Measurements from ENCODE around the gene PARD3B.

PARD3B gene

DNA sequence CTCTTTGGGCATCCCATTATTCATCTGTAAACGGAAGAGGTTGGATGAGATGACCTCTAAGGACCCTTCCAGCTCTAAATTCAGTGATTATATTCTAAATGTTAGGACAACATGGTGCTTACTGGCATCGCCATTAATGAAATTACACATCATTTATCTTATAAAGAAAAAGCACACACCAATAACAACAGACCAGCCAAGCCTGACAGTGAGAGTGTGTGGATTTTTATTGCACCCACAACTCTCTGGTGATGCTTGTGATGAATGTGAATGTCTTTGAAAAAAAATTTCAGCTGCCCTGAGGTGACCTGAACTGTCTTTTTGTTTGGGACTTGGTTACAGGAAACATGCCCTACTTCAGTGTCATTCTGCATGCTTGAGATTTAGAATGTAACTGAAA lies 623.7 kb downstream of the PARD3B start:
- DNase-seq = no peak

DNA sequence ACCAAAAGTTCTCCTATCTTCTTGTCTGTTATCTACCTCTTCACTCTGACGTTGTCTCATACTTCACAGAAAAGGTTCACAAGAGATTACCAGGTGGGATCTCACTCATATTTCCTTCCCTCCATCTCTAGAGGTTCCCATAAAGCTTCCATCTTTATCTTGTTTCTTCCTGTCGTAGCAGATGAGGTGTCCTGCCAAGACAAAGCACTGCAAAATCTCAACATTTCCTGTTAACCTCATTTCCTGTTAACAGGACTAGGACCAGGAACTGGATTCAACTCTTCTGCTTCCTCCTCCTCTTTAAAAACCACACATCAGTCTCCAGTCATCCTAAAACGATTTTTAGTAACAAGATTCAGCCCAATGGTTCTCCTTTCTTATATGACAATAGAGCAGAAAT lies 624.2 kb downstream of the PARD3B start:
- DNase-seq = no peak

DNA sequence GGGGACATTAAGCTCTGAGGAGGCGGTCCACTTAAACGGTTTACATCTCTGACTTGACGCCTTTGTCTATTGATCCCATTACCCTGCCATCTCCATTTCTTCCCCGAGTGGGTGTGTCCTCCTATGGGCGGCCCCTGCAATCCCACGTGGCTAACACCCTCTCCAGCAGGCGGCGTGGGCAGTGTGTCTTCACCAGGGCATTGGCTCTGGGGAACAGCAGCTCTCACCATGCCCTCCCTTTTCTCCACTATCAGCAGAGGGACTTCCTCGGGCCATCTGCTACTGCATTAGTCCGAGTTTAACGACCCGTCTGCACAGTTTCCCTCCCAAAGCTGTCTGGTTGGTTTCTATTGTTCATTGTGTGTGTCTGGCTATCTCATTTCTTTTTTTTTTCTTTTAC lies 625.1 kb downstream of the PARD3B start:
- no peak for DNase-seq

DNA sequence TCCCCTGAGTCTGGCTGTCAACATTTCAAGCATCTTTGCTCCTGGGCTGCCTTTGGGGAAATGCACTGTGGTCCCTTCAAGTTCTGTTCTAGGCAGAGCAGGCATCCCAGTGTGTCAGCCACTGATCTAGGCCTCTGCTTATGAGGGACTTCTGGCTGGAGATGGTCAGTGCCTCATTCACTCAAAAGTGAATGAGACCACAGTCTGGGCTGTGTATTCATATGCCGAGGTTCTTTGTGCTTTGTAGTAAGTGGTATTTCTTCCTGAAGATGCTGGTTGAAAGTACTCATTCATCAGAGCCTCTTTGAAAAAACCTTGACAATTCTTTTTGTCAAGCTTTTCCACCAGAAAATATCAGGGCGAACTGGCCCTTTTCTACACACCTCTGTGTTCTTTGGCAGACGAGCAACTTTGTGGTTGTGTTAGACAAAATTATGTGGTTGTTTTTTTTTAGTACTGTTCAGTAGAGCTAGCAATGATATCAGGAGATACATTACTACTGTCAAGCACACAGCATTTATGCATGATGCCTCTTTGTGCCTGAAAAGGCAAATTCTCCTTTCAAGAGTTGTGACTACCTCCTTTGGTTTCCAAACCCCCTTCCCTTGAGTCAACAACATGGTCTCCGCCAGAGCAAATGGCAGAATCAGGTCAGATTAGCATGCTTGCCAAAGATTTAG lies 626.1 kb downstream of the PARD3B start:
- no peak for DNase-seq

DNA sequence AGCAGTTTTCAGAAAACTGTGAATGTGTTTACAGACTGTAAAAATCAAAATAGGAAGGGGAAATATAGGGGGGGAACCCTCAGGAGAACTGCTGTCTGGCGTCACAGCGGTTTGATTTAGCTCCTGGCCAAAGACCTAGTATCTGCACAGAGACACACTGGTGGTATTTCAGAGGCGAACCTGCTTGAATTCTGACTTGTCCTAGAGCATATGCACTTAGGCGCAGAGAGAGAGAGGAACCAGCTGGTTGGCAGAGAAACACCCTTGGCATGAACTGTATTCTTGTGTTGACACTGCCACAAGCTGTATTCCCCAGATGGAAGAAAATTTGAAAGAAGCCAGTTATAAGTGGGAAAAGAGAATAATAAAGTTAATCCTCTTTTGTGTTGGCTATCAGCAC lies 630.6 kb downstream of the PARD3B start:
- DNase-seq = no peak

DNA sequence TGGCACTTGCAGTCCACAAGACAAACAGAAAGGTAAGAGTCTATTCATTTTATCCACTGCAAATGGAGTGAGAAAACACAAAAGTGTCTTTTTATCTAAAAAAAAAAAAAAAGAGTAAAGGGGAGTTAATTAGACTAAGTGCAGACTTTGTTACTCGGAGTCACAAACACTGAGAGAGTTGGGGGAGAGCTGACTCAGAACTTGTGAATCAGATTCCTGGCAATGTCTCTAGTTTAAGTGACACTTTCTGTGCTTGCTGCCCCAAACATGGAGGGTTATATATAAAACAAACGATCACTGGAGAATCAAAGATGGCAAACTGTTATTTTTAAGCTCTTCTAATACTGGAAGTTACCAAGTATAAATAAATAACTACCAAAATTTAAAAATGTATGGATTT lies 631.3 kb downstream of the PARD3B start:
- DNase-seq = no peak

DNA sequence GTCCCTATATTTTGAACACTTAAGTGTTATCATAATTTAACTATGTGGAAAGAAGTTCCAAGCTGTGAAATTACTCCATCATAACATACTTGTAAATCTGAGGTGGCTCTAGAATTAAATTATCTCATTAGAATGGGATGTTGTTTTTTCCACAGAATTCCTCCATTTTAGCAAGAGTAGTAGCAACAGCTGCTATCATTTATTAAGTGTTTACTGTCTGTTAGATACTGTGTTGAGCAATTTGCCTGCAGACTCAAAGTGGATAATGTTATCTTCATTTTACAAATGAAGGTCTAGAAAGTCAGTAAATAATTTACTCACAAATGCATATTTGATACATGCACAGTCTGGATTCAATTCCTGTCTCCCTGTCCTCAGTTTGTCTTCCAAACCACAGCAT lies 632.3 kb downstream of the PARD3B start:
- no peak for DNase-seq

DNA sequence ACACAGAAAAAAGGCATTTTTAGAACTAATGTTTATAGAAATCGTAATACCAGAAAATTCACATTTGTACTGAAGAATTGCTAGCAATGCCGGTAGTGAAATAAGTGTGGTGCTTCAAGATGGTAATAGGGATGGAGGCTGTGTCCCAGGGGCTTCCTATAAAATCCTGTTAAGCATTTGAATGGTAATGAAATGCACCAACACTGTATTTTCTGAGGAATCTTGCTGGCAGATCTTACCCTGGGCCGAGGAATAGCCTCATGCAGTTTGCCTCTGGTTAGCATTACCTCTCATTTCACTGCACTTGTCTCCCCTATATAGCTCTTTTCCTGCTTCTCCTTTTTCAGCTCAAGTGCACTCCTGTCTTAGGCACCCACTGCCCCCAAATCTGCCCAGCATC lies 635.5 kb downstream of the PARD3B start:
- DNase-seq = no peak

DNA sequence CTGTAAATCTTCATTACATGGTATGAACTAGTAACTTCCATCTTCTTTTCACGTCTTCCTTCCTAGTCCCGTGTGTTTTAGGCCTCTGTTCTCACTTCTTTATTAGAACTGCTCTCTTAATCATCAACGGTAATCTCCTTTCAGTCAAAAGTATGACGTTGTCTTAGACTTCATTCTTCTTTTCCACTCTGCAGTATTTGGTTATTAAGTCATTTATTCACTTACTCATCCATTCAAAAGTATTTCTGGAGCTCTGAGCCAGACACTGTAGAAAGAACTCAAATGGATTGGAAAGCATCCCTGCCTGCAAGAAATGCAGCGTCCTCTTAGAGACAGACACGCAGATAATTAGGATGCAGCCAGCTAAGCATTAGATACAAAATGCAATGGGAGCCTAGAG lies 642.5 kb downstream of the PARD3B start:
- no peak for DNase-seq

DNA sequence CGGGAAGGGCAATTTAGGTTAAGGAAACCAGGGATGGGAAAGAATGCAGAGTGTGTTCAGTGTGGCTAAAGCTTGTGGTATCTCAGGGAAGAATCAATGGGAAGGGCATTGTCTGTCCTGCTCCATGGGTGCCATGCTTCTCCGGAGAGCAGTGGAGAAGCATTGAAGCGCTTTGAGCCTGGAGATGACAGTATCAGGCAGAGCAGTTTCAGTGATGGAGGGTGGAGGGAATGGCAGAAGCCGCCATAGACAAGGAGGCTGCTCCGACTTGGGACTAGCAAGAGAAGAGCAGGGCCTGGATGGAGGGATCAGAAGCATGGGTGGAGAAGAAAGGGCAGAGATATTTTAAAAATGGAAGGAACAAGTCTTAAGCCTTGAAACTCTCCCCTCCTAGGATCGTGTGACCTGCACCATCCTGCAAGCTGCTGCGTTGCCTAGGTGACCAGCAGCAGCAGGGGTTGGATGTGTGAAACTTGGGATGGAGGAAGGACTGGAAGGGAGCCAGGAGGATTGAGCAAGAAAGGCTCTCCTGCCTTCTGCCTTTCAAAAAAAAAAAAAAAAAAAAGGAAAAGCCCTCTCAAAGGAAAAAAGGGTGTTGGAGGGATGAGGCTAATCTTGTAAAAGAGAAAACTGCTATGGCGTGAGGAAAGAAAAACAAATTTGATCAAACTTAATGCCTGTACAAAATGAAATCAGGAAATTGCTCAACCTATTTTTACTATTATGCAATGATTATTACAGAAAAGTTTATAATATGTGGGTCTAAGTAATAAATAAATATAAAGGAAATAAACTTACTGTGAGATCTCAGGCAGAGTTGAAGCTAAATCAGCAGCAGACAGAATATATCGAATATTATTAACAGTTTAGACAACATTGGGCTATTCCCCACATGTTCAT lies 643.2 kb downstream of the PARD3B start:
- DNase-seq = peak; percentile 66

DNA sequence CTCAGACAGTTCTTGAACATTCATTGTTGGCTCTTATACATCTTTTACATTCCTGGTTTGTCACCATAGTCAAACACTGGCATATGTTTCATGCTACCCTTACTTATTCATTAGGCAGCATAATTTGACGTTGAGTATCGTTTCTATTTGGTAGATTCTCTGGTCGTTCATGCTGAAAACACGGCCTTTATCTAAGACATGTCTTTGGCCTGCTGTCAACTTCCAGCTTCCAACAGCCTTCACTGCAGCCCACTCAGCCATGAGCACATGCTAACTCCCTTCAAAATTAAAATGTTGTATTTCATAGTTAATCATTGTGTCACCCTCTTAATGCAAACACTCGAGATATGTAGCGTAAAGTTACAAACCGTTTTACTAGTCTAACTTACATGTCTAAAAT lies 644.0 kb downstream of the PARD3B start:
- DNase-seq = no peak

DNA sequence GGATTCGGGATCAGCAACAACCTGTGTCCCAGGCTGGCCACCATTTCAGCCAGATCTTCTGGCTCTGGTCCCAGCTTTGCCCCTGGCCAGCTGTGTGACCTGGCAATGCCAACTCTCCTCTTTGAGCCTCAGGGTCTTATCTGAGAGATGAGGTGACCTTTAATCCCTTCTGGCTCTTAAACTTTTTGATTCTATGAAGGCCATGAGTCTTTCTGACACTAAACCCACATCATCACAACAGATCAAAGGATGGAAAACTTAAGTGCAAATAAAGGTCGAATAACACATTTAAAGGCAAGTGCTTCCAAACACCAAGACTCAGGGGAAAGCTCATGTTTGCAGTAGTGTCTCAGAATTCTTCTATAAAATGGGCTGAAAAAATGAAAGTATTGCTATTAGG lies 645.3 kb downstream of the PARD3B start:
- DNase-seq = no peak

DNA sequence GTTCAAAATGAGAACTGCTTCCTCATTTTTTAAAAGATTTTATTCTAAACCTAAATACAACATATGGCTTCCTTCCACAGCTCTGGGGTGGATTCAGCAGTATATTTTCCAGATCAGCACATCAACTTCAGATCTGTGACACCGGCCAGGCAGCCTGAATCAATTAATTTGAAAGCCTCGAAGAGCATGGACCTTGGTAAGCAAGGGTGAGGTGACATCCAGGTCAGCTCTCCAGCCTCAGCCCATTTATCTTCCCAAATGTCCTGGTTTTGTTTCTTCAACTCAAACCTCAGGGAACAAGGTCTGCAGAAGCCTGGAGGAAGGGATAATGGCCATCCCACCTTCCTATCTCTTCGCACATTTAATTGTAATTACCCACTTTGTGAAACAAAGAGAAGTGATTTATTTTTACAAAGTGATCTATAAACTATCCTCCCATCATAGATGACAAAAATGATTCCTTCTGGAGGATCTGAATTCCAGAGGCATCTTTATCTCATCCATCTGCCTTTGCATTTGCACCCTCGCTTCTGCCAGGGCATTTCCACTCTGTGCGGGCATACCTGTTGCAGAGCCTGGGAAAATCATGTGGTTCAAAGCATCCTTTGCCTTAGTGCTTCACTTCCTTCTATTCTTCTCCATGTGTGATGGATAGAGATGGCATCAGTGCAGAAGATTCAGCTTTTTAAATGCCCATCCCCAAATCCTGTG lies 648.0 kb downstream of the PARD3B start:
- DNase-seq = no peak

DNA sequence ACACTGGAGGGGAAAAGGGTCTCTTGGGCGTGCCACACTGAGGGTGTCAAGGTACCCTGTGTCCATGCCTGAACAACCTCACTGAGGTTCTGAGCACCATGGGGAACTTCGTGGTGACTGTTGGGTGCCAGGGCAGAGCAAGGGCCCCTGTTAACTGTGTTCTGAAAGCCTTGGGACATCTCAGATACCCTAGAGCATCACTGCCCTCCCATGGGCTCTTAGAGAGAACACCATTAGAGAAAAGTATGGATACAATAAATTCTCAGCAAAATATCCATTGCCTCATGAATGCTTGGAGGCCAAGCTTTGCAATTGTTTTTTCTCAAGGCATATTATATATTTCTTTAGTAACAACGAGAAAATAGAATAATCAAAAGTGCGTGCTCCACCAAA lies 648.6 kb downstream of the PARD3B start:
- DNase-seq = no peak

DNA sequence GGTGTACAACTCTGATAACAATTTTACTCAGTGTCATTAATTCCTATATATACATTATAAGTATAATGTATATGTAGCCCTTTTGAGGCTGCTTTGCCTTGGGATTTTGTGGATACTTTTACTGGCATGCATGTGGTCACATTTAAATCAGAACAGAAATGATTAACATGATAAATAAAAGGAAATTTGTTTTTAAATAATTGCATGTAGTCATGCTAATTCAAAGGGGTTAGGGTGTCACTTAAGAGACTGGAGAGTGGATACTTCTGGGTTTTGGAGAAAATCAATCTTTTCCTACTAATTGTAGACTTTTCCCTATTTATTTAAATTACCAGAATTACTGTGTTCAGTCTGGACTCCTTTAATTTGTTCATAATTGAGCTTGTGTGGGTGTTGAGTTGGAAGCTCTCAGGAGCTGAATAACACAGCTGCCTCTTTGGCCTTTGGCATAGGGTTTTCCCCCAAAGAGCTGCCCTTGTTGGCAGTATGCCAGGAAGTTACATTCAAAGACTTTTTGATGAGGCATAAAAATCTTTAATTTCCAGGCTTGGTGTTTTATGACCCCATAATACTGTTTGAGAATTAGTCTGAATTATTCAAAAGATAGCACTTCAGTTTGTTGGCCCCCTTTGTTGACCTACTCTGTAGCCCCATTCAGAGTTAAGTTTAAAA lies 652.3 kb downstream of the PARD3B start:
- DNase-seq = peak; percentile 14

DNA sequence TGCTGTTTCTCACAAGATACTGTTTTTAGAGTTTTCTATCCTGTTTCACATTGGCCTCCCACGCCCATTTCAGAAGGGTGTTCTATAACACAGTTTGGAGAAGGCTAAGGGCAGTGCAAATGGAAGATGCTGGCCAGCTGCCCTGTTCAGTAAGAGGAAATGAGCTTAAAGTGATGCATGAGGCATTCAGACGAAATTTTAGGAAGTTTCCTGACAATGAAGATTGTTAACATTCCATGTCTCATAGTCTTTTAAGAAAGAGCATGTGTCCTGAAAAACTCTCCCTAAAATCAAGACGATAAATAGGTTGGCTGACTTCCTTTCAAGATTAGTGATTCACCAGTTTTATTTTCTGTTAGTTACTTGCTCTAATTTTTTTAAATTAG lies 652.9 kb downstream of the PARD3B start:
- peak; percentile 6 for DNase-seq

DNA sequence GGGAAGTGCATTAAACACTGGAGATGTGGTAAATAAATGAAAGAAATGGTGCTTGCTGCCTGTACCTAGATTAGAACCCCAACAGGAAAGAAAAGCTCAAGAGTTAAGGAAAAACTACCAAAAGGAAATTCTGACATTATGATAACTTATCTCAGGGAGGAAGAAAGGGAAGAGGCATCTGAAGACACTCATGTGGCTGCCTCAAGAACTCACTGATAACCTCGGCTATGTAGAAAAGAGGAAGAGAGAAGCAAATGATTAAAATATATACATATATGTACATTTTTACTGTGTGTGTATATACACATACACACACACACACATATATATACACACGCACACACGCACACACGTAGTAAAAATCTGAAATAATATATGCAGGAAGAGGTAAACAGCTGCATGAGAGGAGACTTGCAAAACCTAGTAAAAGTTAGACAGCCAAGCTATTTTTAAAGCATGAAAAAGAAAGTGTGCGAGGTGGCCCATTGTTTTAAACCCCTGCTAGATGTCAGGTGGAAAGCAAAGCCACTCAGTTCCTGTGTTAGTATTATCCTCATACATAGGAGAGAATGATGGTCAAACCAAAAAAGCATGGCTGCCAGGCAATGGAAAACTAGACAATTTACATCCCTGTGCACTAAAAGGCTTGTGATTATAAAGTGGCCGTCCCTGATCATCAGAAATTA lies 654.0 kb downstream of the PARD3B start:
- no peak for DNase-seq

DNA sequence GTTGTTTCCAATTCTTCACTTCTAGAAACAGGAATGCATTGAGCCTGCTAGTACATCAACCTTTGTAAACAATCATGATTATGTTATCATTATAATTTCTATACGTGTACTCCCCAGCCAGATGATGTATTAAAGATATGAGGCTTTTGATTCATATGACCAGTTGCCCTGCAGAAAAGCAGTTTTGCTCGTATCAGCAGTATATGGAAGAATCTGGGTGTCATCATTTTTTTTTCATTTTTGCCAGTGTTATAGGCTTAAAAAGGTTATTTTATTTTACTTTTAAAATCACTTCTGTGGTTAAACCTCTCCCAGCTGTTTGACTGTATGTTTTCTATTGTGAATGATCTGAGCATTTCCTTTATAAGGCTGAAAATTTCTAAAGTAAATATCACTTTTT lies 665.2 kb downstream of the PARD3B start:
- DNase-seq = no peak

DNA sequence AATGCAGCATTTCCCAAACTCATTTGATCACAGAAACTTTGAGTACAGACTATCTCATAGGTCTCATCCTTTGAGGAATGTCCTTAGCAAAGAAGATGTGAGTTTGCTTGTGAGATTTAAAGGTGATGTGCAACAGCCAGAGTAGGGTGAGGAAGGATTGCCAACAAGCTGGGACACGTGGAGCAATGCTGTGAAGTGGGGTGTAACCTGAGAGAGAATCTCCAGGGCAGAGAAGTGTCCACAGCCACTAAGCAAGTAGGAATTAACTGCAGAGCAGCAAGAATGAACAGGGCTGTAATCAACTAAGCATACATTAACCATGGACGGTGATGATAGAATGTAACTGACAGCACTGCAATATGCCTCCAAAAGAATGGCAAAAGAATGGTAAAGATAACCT lies 667.1 kb downstream of the PARD3B start:
- DNase-seq = no peak

DNA sequence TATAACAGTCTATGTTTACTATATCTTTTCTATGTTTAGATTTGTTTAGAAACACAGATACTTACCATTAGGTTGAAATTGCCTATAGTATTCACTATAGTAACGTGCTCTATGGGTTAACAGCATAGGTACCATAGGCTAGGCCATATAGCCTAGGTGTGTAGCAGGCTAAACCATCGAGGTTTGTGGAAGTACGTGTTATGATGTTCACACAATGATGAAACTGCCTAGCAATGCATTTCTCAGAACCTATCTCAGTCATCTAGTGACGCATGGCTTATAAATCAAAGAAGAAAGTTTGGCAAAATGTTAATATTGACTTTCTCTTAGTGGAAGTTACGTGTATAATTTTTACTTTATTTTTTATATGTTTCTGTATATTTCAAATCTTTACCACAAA lies 670.8 kb downstream of the PARD3B start:
- no peak for DNase-seq

DNA sequence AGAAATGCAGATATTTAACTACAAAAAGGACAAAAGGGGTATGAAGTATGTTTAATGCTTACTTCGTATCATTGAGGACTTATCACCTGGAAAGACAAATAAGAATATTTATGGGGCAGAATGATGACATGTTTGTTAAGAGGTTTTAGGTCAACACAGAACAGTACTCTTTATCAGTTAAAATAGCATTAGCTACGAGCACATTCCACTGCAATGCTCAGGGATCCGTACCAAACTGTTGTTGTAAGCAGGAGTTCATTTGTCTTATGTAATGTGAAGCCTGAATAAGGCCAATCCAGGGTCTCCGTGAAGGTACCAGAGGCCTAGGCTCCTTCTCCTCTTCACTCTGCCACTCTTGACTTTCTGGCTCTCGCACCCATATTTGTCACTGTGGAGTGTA lies 671.3 kb downstream of the PARD3B start:
- DNase-seq = no peak

DNA sequence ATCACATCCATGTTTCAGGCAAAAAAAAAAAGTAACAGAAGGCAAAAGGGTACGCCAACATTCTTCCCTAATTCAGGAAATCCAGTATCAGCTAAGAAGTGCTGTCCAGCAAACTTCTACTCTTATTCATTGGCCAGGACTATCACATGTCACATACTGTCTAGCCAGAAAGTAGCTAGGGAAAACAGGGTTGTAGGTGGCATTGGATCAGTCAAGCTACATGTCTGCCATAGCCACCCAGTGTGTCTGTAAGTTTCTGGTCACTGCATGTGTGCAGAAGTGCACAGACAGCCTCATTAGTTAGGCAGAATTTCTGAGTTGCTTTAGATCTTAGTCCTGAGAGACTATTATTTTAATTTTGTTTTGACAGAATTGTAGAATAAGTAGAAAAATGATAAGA lies 671.7 kb downstream of the PARD3B start:
- DNase-seq = no peak

DNA sequence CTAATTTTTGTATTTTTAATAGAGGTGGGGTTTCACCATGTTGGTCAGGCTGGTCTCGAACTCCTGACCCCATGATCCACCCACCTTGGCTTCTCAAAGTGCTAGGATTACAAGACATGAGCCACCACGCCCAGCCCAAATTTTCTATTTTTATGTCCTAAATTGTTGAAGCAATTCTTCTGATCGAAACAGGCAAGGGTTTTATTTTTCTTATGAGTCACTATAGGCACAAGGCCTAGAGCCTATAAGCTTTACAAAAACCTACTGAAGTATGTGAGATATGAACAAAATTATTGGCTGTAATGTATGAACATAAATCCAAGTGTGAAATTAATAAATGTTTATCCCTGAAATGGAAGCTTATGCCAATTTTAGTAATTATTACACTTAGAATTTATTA lies 672.8 kb downstream of the PARD3B start:
- no peak for DNase-seq
